IPS-20b (cell line): ENCODE measurements around the gene BMP7.
"Not testable (repeated sequence)": the region's sequence is repeated elsewhere in the genome, so short reads cannot be mapped to it uniquely, and the experiment has no call there.

Source experiments
- H3K27ac ChIP-seq: one replicate; pipeline ENCODE4 v1.5.1; 2013; ENCODE audit warnings: low read length
- H3K27me3 ChIP-seq: 2 replicates; pipeline ENCODE4 v1.6.1; 2013; ENCODE audit warnings: mild to moderate bottlenecking, low read length, inconsistent platforms; ENCODE audit not compliant: insufficient read depth
- H3K36me3 ChIP-seq: 2 replicates; pipeline ENCODE4 v1.6.1; 2013; ENCODE audit warnings: low read depth, mild to moderate bottlenecking, inconsistent platforms, low read length, moderate library complexity; ENCODE audit not compliant: insufficient read depth
- H3K4me1 ChIP-seq: 2 replicates; pipeline ENCODE4 v1.6.1; 2013; ENCODE audit warnings: mild to moderate bottlenecking, control low read depth, inconsistent platforms, low read length, moderate library complexity; ENCODE audit not compliant: insufficient read depth
- H3K4me3 ChIP-seq: 2 replicates; pipeline ENCODE4 v1.5.1; 2013; ENCODE audit warnings: mild to moderate bottlenecking, low read length, inconsistent platforms
- H3K9ac ChIP-seq: 2 replicates; pipeline ENCODE4 v1.6.1; 2013; ENCODE audit warnings: low read depth, mild to moderate bottlenecking, inconsistent platforms, low read length, moderate library complexity
- H3K9me3 ChIP-seq: 2 replicates; pipeline ENCODE4 v1.6.1; 2013; ENCODE audit warnings: mild to moderate bottlenecking, low read depth, low read length, inconsistent platforms; ENCODE audit not compliant: insufficient read depth

BMP7 gene

DNA sequence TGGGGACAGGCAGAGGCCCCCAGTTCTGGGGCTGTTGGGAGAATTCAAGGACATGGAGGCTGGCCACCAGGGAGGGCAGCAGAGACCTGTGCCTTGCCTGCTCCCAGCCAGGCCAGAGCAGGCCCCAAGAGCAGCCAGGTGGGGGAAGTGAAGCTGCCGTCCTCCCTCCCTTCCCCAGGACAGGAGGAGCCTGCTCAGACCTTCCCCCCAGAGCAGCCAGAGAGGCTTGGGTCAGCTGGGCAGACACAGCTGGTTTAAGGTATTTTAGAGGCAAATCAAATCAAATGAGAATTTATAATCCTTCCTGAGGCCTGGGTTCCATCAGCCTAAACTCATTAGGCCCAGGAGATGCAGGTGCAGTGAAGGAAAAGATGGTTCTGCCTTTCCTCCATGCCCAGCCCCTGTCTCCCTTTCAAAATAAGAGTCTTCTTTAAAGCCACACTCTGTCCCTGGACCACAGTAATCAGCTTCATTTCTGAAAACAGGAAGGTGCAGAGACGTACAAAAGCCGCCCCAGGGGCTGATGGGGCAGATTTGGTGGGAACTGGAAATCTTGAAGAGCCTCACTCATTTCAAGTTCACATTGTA is 21.7 kb downstream of the BMP7 start:
- Histone ChIP-seq H3K4me3 (no peak overlapping the region), H3K9ac (no peak overlapping the region), H3K36me3 (no peaks in the 10 kb centered on the region), H3K27ac (no peak overlapping the region), H3K9me3 (peaks cover under 1% of the 10 kb centered on the region; the same call in 1 of the 2 replicates), H3K27me3 (no peaks in the 10 kb centered on the region), H3K4me1 (no peaks in the 10 kb centered on the region)

DNA sequence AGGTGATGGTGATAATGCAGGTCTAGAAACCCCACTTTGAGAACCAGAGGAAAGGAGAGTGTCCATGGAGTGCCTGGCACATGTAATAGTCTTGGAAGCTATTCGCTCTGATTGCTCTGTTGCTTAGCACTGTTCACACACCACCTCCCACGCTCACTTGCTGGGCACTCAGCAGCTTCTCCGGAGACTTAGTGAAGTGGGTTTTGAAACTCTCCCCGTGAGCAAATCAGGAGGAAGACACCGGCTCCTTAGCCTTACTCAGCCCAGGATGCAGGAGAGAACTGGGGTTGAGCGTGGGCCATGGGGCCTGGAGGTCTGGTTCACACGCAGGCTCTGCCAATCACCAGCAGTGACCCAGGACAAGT is 22.2 kb downstream of the BMP7 start:
- no peaks in the 10 kb centered on the region for H3K36me3 ChIP-seq
- H3K27me3 ChIP-seq: no peaks in the 10 kb centered on the region
- no peak overlapping the region for H3K4me3 ChIP-seq
- no peaks in the 10 kb centered on the region for H3K4me1 ChIP-seq
- peaks cover 6% of the 10 kb centered on the region; the same call in 1 of the 2 replicates for H3K9me3 ChIP-seq
- no peak overlapping the region for H3K27ac ChIP-seq
- no peak overlapping the region for H3K9ac ChIP-seq

DNA sequence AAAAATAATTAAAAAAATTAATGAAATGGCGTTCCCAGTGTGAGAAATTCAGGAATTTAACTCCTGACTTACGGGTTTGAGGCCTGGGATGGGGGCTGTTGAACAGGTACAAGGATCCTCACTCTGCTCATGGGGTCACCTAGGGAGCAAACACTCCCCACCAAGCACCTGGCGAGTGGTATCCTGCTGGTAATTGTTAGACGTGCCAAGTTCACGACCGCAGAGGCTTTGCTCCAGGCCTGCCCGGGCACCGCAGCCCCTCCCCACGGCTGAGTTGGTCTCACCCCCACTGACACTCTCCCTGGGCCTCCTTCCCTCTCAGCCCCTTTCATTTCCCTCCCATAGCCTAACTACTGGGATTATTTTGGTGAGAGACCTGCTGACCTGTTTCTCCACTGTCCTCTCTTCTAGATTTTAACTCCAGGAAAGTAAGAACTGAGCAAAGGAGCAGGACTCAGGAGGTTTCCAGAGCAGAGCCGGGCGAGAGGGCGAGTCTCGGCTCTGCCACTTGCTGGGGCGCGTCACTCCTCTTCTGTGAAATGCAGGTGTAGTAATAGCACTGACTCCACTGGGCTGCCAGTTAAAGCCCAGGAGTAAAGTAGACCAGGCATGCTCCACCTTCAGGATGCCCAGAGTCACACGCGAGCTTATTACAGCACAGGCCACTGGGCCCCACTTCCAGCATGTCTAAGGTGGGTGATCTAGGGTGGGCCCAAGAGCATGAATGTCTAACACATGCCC is 22.8 kb downstream of the BMP7 start:
- Histone ChIP-seq H3K9me3 (peaks cover 9% of the 10 kb centered on the region; the same call in 1 of the 2 replicates), H3K27ac (no peak overlapping the region), H3K4me1 (no peaks in the 10 kb centered on the region), H3K36me3 (no peaks in the 10 kb centered on the region), H3K27me3 (no peaks in the 10 kb centered on the region), H3K9ac (no peak overlapping the region), H3K4me3 (no peak overlapping the region)

DNA sequence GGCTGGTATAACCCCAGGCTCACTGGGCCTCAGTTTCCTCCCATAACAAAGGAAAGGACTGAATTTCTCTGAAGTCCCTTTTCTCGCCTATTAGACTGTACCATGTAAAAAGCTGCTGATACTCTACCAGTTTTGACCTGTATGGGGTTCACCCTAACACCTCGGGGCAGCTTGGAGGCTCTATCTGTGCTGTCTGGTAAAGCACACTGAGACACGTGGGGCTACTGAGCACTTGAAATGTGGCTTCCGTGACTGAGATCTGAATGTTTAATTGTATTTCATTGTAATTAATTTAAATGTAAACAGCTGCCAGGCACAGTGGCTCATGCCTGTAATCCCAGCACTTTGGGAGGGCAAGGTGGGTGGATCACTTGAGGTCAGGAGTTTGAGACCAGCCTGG is 24.0 kb downstream of the BMP7 start:
- H3K4me3 ChIP-seq: no peak overlapping the region
- no peaks in the 10 kb centered on the region for H3K27me3 ChIP-seq
- no peak overlapping the region for H3K9ac ChIP-seq
- H3K4me1 ChIP-seq: no peaks in the 10 kb centered on the region
- H3K9me3 ChIP-seq: peaks cover 9% of the 10 kb centered on the region; the same call in 1 of the 2 replicates
- no peaks in the 10 kb centered on the region for H3K36me3 ChIP-seq
- no peak overlapping the region for H3K27ac ChIP-seq

DNA sequence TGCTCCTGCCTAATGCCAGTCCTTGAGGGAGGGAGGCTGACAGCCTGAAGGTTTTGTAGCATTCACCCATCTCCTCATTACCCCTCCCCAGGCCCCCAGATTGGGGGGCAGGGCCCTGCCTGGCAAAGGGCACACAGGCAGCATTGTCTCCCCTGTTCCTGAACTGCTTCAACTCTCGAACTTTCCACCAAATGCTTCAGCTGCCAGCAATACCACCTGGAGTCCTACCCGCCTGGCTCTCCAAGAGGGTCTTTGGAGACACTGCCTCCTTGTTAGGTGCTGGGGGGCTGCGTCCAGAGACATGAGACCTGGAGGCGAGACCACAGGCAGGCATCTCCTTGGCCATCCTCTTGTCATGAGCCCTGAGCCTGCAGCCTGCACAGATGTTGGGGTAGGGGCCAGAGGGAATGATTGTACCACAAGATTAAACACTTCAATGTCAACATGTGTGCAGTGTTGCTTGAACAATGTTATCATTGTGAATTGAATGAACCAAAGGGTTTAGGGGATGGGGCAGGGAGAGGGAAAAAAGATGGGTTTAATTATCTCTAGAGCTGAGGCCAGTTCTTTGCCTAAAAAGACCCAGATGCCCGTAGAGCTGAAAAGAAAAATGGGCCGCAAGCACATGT is 25.0 kb downstream of the BMP7 start:
- Histone ChIP-seq H3K9me3 (peaks cover 9% of the 10 kb centered on the region; the same call in 1 of the 2 replicates), H3K4me1 (no peaks in the 10 kb centered on the region), H3K27ac (no peak overlapping the region), H3K36me3 (no peaks in the 10 kb centered on the region), H3K4me3 (no peak overlapping the region), H3K9ac (no peak overlapping the region), H3K27me3 (no peaks in the 10 kb centered on the region)

DNA sequence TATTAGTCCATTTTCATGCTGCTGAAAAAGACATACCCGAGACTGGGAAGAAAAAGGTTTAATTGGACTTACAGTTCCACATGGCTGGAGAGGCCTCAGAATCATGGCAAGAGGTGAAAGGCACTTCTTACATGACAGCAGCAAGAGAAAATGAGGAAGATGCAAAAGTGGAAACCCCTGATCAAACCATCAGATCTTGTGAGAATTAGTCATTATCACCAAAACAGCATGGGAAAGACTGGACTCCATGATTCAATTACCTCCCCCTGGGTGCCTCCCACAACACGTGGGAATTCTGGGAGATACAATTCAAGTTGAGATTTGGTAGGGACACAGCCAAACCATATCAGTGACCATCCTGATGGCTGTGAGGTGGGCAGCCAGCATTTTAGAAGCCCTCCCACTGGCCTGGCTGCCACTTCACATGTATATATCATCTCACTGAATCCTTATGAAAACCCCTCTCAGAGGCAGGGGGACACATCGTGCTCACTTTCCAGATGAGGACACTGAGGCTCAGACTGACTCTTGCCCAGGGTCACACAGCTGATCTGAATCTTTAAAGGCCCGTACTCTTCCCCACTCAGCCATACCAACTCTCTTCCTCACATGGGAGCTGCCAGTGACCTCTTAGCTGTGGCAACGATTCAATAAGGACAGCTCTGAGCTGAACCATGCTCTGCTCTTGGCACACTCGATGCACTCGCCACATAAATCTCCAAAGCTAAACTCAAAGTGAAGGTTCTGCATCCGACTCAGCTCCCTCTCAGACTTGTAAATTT is 25.7 kb downstream of the BMP7 start:
- no peaks in the 10 kb centered on the region for H3K4me1 ChIP-seq
- peaks cover 3% of the 10 kb centered on the region; the same call in 1 of the 2 replicates for H3K27me3 ChIP-seq
- no peaks in the 10 kb centered on the region for H3K36me3 ChIP-seq
- no peak overlapping the region for H3K4me3 ChIP-seq
- H3K9ac ChIP-seq: no peak overlapping the region
- peaks cover 9% of the 10 kb centered on the region; the same call in 1 of the 2 replicates for H3K9me3 ChIP-seq
- H3K27ac ChIP-seq: no peak overlapping the region

DNA sequence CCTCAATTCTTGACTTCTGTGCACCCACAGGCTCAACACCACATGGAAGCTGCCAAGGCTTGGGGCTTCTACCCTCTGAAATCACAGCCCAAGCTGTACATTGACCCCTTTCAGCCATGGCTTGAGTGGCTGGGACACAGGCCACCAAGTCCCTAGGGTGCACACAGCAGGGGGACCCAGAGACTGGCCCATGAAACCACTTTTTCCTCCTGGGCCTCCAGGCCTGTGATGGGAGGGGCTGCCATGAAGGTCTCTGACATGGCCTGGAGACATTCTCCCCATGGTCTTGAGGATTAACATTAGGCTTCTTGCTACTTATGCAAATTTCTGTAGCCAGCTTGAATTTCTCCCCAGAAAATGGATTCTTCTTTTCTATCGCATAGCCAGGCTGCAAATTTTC is 26.7 kb downstream of the BMP7 start:
- not testable (repeated sequence) for H3K27ac ChIP-seq, H3K4me1 ChIP-seq, H3K9me3 ChIP-seq, H3K36me3 ChIP-seq, H3K4me3 ChIP-seq, H3K9ac ChIP-seq
- peaks cover 14% of the 10 kb centered on the region for H3K27me3 ChIP-seq

DNA sequence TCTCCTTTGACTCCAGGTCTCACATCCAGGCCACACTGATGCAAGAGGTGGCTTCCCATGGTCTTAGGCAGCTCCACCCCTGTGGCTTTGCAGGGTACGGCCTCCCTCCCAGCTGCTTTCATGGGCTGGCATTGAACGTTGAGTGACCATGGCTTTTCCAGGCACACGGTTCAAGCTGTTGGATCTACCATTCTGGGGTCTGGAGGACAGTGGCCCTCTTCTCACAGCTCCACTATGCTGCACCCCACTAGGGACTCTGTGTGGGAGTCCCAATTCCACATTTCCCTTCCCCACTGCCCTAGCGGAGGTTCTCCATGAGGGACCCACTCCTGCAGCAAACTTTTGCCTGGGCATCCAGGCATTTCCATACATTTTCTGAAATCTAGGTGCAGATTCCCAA is 27.1 kb downstream of the BMP7 start:
- H3K27ac ChIP-seq, H3K4me3 ChIP-seq, H3K36me3 ChIP-seq, H3K4me1 ChIP-seq, H3K9ac ChIP-seq, H3K9me3 ChIP-seq: not testable (repeated sequence)
- peaks cover 18% of the 10 kb centered on the region for H3K27me3 ChIP-seq

DNA sequence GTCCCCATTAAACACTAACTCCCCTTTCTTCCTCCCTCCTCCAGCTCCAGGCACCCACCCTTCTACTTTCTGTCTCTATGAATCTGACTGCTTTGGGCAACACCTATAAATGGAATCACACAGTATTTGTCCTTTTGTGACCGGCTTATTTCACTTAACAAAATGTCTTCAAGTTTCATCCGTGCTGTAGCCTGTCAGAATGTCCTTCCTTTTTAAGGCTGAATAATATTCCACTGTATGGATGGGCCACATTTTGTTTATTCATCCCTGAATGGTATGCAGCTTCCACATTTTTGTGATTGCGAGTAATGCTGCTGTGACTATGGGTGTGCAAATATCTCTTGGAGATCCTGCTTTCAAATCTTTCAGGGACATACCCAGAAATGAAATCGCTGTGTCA is 28.4 kb downstream of the BMP7 start:
- H3K4me1 ChIP-seq: peaks cover 1% of the 10 kb centered on the region; the same call in 1 of the 2 replicates
- peaks cover 29% of the 10 kb centered on the region for H3K27me3 ChIP-seq
- H3K36me3 ChIP-seq: no peaks in the 10 kb centered on the region

DNA sequence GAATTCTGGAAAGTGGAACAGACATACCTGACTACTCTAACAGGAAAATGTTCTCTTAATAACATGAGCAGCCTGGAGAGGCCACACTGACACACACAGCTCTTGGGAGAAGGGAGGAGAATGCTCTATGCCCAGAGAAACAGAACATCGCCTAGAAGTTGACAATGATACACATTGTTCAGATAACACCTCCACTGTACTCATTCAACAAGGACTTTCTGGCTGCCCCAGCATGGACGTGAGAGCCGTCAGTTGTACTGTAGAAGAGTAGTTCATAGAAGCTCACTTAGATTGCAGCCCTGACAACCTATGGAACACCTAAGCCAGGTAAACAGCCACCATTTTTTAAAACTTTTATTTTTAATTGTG is 28.9 kb downstream of the BMP7 start:
- H3K4me1 ChIP-seq: peaks cover 7% of the 10 kb centered on the region; the same call in 1 of the 2 replicates
- peaks cover 9% of the 10 kb centered on the region; the same call in 1 of the 2 replicates for H3K9me3 ChIP-seq

More for the DNA sequence above, 28.4 kb downstream of the BMP7 start:
- H3K4me3 ChIP-seq: no peak overlapping the region
- H3K9ac ChIP-seq: no peak overlapping the region
- peaks cover 9% of the 10 kb centered on the region; the same call in 1 of the 2 replicates for H3K9me3 ChIP-seq
- H3K27ac ChIP-seq: no peak overlapping the region

DNA sequence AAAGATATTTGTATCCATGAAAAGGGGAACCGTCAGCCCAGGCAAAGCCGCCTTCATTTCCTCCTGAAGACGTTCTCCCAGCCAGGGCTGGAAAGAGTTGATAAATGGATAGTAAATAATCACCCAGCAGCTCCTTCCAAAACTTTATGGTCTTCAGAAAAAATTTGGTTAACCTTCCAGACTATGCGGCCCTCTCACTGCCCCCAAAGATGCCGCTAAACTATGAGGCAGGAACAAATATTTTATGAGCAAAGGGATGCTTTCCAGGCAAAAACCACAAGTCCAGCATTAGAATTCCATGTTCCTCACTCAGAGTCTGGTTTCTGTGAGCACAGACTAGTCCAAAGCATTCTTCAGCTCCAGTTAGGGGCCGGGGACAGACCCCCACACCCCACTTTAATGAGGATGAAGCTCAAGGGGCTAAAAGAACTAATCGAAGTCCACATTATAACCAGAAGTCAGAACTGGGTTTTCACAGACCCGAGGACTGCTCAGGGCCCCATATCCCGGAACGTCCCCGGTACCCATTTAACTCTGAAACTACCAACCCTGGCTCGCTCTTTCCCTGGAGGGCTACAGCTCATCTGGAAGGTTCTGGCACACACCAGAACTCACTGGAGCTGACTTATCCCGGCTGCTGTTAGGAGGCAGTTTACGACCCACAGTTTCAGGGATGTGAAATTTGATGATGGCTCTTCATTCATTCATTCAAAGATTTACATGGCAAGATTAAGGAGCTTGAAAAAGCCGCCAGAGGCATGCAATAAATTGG is 29.4 kb downstream of the BMP7 start:
- no peak overlapping the region for H3K4me3 ChIP-seq
- peaks cover 10% of the 10 kb centered on the region; the same call in 1 of the 2 replicates for H3K4me1 ChIP-seq
- H3K36me3 ChIP-seq: no peaks in the 10 kb centered on the region
- H3K9ac ChIP-seq: no peak overlapping the region
- no peak overlapping the region for H3K27ac ChIP-seq
- peaks cover 37% of the 10 kb centered on the region for H3K27me3 ChIP-seq
- peaks cover 9% of the 10 kb centered on the region; the same call in 1 of the 2 replicates for H3K9me3 ChIP-seq

More for the DNA sequence above, 28.9 kb downstream of the BMP7 start:
- no peaks in the 10 kb centered on the region for H3K36me3 ChIP-seq
- H3K4me3 ChIP-seq: no peak overlapping the region
- H3K27me3 ChIP-seq: peaks cover 34% of the 10 kb centered on the region
- H3K9ac ChIP-seq: no peak overlapping the region
- H3K27ac ChIP-seq: no peak overlapping the region
